Right kidney (tissue), 1 donor: ENCODE data around the gene ATP10A.

Experiments
- DNase-seq: peaks from one replicate; pipeline ENCODE4 v3.0.0-alpha.2; 2016

Gene ATP10A

GRCh38 chr15:25824618-25825017, 38.5 kb downstream of the ATP10A start:
- no peak for DNase-seq

- no peak for DNase-seq
These were observed 50.3 kb downstream of the ATP10A start for GRCh38 chr15:25812845-25813244.

DNA sequence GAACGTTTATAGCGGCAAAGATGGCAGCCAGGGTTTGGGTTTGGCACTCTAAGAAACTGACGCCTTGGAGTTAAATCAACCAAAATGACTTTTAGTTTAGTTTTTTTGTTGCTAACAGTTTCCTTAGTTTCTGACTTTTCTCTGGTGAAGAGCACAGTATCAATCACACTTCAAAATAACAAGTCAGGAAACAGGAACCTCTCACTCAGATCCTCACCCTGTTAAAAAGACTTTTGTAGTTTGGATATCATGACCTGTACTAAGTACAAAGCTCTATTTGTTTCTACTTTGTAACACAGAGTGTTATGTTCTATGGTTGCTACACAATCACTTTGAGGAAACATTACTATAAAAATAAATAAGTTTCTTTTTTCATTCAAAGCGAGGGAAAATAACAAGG, 51.1 kb downstream of the ATP10A start:
- DNase-seq: no peak

- DNase-seq: no peak
These were observed 51.6 kb downstream of the ATP10A start for GRCh38 chr15:25811481-25811906.

- DNase-seq: peak; percentile 29
These were observed 52.5 kb downstream of the ATP10A start for GRCh38 chr15:25810631-25811091.

DNA sequence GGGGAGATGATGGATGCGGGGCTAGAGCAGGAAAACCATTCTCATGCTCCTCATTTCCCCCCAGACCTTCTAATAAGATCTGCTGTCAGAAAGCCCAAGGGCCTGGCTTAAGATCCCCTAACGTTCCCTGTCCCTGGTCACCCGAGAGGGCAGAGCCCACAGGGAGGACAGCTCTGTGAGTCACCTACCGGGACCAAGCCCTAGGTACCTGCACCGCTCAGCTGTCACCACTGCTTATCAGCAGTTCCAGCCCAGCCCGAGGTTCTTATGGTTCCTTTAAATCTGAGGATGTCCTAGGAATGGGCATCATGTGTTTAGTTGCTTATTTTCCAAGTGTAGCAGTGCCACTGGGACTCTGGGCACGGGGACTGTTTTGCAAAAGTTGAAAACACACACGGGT, 53.0 kb downstream of the ATP10A start:
- DNase-seq: no peak

DNA sequence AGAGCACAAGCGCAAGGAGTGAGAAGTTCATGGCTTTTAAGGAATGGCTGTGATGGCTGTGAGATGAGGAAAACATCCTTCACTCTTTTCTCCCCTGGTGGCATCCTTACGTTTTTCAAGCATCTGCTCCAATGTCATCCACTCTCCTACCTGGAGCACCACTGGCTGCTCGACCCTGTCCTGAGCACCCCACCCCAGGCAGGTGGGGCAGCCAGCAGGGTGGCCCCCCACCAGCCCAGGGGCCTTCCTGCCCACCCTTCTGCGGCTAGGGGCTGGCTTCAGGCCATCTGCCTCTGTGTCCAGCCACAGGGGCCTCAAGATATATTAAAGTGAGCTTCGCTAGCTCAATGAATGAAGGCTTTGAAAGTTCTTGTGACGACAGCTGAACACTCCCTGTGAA, 56.1 kb downstream of the ATP10A start:
- DNase-seq: no peak

DNA sequence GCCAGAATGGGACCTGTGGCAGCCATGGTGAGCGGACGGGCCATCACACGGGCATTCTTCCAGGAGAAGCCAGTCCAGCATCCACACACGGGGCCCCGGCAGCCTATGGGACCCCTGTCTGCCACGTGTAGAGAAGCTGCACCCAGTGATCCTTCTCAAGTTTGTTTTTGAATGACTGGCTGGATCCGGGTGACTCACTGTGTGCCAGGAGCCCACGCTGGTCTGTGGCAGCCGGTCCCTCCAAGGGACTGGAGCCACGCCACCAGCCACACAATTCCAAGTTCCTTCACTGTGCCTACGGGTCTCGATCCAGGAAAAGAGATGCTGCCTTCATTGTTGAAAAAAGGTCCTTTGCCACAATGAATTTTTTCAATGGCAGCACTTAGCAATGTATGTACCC, 58.1 kb downstream of the ATP10A start:
- DNase-seq: no peak

- no peak for DNase-seq
These were observed 58.7 kb downstream of the ATP10A start for GRCh38 chr15:25804451-25804850.

GRCh38 chr15:25803541-25803940, 59.6 kb downstream of the ATP10A start:
- DNase-seq: no peak

GRCh38 chr15:25803036-25803435, 60.1 kb downstream of the ATP10A start:
- no peak for DNase-seq

DNA sequence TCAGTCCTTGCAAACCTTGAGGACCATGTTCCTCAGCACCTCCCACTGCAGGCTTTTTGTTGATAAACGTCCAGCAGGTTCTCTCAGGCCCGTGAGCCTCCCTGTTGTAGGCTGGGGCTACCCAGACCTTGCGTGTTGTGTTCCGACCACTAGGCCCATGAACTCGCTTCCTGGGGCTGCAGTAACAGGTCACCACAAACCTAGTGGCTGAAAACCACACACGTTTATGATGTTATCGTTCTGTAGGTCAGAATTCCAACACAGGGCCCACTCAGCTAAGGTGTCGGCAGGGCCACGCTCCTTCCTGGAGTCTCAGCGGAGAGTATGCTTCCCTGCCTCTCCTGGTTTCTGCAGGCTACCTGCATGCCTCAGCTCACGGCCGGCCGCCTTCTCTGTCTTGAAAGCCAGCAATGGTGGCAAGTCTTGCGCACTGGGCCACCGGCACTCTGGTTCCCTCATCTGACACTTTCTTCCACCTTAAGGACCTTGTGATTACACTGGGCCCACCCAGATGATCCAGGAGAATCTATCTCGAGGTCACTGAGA, 60.8 kb downstream of the ATP10A start:
- DNase-seq: no peak

- DNase-seq: no peak
These were observed 61.4 kb downstream of the ATP10A start for GRCh38 chr15:25801586-25802284.

DNA sequence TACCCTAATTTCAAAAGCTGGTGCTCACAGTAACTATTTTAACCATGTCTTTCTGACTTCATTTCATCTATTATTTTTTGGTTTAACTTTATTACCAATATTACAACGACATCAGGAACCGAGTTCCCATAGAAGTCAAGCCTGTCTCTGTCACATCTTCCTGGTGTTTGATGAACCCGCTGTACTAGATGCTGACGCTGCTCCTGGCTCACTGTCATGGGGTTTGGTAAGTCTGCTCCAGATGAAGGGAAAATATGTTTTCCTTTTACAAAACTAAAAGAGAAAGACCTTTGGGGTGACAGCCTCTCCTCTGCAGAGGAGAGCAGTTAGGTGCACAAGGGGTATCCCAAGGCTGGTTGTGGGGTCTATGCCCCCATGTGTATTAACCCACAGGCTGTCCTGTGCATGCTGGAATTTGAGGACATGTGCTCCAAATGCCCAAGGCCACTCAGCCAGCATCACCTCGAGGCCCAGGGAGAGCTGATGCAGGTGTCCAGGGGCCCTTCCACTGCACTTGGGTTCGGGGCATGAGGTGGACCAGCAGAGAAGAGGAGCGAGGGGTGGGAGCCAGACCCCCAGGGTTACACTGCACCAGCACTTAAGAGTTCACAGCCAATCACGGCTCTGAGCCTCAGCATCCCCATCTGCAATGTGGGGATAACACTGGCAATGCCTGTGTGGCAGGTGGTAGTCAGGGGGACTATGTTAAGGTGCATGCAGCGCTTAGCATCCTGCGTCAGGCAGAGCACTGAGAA, 62.2 kb downstream of the ATP10A start:
- DNase-seq: no peak

DNA sequence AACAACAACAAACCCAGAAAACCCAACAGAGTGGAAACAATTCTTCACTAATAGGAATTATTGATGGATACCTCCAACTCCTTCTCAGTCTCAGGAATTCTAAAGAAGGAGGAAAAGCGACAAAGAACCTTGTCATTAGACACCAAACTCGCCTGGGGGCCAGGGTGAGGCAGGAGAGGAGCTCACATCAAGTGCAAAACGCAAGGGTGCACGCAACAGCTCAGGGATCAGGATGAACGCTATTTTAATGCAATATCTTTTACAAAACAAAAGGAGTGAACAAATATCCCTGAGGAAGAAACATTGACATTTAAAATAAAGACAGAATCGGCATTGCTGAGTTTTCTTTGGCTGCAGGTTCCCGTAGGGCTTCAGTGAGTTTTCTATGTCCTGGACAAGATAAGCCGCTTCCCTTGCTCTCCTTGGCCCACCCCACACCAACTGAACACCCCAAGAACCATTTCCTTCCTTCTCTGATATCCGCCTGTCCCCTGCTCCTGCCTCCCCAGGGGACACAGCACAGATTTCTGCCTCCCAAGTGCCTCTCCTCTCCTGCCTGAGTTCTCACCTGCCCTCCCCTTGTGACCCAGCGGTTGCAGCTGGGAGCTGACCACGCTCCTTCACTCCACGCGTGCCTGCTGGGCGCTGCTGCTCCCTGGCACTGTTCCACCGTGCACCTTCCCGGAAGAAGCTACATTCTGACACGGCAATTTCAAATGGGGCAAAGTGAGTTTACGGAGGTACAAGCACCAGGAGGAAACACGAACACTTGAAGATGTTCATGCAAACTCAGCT, 63.0 kb downstream of the ATP10A start:
- no peak for DNase-seq

DNA sequence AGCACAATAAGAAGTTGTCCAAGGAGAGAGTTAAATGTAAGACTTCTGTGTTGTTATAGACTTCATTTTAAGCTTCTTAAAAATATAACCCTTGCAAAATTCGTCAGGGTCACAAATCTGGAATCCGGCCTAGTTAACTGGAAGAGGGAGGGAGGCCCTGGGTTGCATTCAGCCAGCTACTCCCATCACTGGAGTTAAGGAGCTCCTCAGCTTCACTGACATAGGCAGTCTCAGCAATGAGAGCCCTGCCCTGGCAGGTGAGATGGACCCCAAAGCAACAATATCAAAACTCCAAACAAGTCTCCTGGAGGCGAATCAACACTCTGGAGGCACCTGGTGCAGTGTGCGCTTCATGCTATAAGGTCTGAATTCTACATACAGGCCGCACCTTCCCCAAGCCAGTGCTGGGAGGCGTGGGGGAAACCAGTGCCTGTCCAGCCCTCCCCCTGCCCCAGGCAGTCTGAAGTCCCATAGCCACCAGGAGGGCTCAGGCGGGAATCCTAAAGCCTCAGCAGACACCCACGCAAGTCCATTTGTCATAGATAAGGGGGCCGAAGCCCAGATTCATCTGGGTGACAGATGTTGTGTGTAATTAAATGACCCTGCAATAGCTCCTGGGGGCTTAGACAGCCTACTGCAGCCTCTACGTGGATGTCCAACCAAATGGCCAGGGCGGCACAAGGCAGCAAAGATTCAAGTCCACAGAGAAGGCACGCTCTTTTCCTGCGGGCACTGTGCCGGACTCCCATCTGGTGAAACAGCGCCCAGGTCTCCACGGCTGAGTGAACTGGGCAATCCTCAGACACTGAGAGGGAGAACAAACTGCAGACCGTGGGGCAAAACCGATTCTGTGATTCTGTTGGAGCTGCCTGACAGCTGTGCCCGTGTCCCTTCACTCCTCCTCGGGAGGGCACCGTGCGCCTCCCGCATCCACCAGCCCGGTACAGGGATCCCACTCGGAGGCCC, 64.9 kb downstream of the ATP10A start:
- DNase-seq: peak; percentile 40

DNA sequence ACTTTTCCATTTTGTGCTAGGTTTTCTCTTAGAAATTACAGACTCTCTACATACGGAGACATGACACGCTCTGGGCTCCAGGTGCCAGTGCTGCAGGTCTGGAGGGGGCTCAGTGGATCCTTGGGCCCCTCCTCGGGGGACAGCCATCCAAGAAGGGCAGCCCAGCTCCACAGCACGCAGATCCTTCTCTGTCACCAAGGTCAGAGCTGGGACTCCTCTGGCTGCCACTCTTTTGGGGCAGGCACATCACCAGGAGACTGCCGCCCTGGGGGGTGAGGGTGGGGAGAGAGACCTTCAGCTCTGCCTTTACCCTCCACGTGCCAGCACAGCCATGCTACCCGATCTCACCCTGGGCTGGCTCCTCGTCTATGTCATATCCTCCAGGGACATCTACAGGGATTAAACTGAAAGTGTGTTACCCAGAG, 65.6 kb downstream of the ATP10A start:
- no peak for DNase-seq

GRCh38 chr15:25797035-25797434, 66.1 kb downstream of the ATP10A start:
- no peak for DNase-seq

GRCh38 chr15:25796395-25796794, 66.7 kb downstream of the ATP10A start:
- no peak for DNase-seq

GRCh38 chr15:25795712-25796111, 67.4 kb downstream of the ATP10A start:
- DNase-seq: no peak

- DNase-seq: no peak
These were observed 68.1 kb downstream of the ATP10A start for GRCh38 chr15:25795061-25795460.
